SK-N-SH treated with all-trans-retinoic acid at 6 μM for 48 hours (cell line): ENCODE data around the gene UNC5C.

ENCODE experiments used
- ESRRG ChIP-seq: fragments of 250-450 bp; sonication (Bioruptor Pico); IDR thresholded peaks from 2 replicates; pipeline ENCODE4 v1.6.1; 2021; ENCODE audit warnings: mild to moderate bottlenecking
- TSHZ2 ChIP-seq: fragments of 250-450 bp; sonication (Bioruptor Pico); IDR thresholded peaks from 2 replicates; pipeline ENCODE4 v1.5.0; 2020; ENCODE audit warnings: mild to moderate bottlenecking, moderate library complexity
- ZC3H10 ChIP-seq: fragments of 250-450 bp; sonication (Bioruptor Pico); IDR thresholded peaks from 2 replicates; pipeline ENCODE4 v1.5.1; 2021; ENCODE audit warnings: mild to moderate bottlenecking, moderate library complexity
- ZNF8 ChIP-seq: fragments of 450-650 bp; formaldehyde crosslinking; IDR thresholded peaks from 2 replicates; pipeline ENCODE4 v1.5.0; 2020; ENCODE audit warnings: mild to moderate bottlenecking, moderate library complexity

- TF ChIP-seq ESRRG (CRISPR knock-in tag) (no peak), TSHZ2 (CRISPR knock-in tag) (no peak), ZNF8 (no peak), ZC3H10 (CRISPR knock-in tag) (no peak)
Observed at GRCh38 chr4:95409750-95410149, 139.0 kb downstream of the UNC5C start.
